Measurements from ENCODE around the gene MCTP1. TPM values are rescaled to one million over a fixed set of nuclear protein-coding genes. Genes with fewer than 3 reads are reported as not detected.
"Not testable (repeated sequence)": the region's sequence is repeated elsewhere in the genome, so short reads cannot be mapped to it uniquely, and the experiment has no call there.

Gene MCTP1
- total RNA-seq, 1 donor from 2014 or later: 35.8 TPM

GRCh38 chr5:94870511-94871183 is 414.2 kb downstream of the MCTP1 start:
- no peak for DNase-seq (ENCODE audit: low spot score)

- DNase-seq (ENCODE audit: low spot score): no peak
Measured at GRCh38 chr5:94869921-94870320, 415.0 kb downstream of the MCTP1 start.

GRCh38 chr5:94863951-94864350 is 420.9 kb downstream of the MCTP1 start:
- DNase-seq (ENCODE audit: low spot score): no peak

DNA sequence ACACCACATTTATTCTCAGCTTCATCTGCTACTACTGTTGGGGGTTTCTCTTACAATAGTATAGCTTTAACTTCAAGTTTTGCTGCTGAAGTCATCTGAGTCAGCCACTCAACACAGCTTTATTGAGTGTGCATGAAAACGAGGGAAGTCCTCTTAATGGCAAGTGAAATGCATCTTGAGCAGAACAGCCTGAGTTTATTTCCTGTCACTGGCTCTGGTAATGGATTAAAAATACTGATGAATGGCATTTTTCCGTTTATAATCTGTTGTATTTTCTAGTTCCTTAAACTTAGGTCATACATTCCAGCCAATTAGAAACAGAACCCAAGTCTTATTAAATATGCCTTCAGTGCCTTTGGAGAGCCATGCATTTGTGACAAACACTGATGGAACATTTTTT is 427.8 kb downstream of the MCTP1 start:
- DNase-seq (ENCODE audit: low spot score): no peak

DNA sequence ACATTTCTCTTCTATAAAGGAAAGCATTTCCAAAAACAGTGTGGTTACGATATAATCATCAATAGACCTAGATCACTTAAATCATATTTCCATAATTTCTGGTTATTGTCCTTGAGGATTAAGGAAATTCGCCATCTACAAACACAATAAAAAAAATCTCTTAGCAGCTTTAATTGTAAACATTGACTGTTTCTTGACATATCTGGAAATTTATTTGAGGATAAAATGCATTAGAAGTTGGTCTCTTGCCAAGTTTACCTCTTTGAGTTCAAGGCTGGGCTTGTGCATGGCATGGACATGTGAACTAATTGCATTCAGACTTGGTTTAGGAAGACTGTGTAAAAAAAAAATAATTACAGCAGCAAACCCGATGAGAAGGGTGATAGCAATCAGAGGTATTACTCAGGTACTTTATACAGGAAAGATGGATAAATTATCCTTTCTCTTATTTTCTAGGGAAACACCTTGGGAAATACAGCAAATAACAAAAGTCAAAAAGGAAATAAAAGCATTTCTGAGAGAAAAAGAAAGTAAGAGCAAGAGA is 428.6 kb downstream of the MCTP1 start:
- DNase-seq (ENCODE audit: low spot score): no peak

- DNase-seq (ENCODE audit: low spot score): no peak
Measured at GRCh38 chr5:94855543-94855942, 429.4 kb downstream of the MCTP1 start.

DNA sequence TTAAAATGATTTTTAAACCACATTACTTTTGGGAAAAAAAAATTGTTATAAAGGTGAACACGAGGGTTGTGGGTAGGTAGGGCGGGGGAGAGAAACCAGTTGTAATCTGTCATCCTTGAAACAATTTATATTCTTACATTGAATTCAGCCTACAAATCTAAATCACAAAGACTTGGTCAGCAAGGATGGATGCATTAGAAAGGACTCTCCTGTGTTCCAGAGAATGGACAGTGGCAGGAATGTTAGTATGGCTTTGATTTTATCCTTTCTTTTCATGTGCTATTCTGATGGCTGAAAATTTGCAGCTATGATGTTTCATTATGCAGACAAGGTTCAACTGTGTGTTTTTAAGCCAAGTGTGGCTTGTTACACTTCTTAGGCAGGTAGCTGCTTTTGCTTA is 431.8 kb downstream of the MCTP1 start:
- DNase-seq (ENCODE audit: low spot score): no peak

GRCh38 chr5:94850960-94851359 is 433.9 kb downstream of the MCTP1 start:
- no peak for DNase-seq (ENCODE audit: low spot score)

DNA sequence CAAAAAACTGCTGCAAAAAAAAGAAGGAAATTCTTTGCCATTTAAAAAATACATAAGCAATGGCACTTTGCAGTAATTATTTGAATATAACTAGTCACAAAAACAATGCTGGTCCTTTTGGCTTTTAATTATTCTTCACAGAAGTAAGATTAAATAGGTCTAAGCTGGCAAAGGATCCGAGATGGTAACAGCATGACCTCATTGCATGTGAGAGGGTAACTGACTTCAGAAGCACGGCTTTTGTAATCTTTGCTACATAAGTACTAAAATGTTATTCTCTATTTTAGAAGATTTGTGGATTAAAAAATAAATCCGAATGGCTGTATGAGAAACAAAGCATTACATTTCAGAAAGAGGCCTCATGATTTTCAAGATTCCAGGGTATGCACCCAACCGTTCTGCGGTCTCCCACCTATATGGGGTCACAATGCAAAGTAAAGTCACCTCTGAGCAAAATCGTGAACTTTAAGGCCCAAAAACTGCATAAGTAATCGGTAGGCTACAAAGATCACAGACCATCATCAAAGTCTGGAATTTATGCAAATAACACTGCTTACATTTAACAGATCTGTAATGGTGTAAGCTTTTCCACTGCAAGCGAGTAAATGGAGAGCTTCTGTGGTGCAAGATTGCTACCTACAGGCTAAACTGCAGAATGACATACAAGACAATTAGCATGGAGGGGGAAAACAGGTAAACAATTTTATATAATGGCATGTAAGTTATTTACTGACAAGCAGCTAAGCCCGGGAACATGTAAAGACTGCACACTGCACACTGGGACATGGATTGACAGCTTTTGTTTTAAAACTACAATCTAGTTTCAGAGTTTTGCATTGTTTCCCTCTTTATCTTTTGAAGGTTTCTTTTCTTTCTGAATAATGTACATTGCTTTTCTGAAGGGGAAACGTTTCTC is 434.8 kb downstream of the MCTP1 start:
- DNase-seq (ENCODE audit: low spot score): no peak

- no peak for DNase-seq (ENCODE audit: low spot score)
Measured at GRCh38 chr5:94849324-94849723, 435.6 kb downstream of the MCTP1 start.

DNA sequence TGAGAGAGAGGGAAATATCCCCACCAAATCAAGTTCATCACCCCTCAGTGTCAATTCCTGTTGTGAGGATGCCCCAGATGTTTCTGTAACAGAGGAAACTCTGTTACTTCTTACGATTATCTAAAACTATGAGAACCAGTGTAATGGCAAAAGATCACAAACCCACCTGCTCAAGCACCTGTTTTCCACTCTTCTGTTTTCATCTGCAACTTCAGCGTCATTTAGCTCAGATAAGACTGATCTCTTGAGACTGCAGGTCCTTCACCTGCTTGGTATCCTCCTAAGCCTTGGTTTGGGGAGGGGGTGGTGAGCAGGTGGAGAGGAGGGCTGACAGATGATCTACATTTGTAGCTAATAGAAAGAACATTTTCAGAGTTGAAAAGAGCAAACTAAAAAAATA is 437.2 kb downstream of the MCTP1 start:
- no peak for DNase-seq (ENCODE audit: low spot score)

- no peak for DNase-seq (ENCODE audit: low spot score)
Measured at GRCh38 chr5:94847019-94847418, 437.9 kb downstream of the MCTP1 start.

DNA sequence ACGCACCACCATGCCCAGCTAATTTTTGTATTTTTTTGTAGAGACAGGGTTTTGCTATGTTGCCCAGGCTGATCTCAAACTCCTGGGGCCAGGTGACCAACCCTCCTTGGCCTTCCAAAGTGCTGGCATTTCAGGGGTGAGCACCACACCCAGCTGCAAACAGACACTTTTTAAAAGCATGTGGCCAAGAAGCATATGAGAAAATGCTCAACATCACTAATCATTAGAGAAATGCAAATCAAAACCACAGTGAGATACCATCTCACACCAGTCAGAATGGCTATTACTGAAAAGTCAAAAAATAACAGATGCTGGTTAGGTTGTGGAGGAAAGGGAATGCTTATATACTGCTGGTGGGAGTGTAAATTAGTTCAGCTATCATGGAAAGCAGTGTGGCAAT is 439.2 kb downstream of the MCTP1 start:
- not testable (repeated sequence) for DNase-seq (ENCODE audit: low spot score)

- DNase-seq (ENCODE audit: low spot score): no peak
Measured at GRCh38 chr5:94841598-94842322, 443.1 kb downstream of the MCTP1 start.

GRCh38 chr5:94833851-94834250 is 451.0 kb downstream of the MCTP1 start:
- DNase-seq (ENCODE audit: low spot score): no peak

DNA sequence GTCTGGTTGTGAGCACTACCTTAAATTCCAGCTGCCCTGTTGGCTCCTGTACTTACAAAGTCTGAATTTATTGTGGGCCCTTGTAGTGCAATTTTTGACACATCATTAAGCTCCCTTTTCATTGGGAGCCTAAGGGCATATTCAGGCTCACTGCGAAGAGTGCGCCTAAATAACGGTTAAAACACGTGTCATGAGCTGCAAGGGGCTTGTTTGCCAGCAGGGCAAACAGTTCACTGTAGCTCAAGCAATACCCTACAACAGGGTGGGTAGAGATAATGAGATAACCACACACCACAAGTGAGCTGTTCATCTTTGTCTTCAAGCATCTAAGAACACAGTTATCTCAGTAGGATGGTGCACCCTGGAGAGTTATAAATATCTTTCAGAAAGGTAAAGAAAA is 452.2 kb downstream of the MCTP1 start:
- no peak for DNase-seq (ENCODE audit: low spot score)

DNA sequence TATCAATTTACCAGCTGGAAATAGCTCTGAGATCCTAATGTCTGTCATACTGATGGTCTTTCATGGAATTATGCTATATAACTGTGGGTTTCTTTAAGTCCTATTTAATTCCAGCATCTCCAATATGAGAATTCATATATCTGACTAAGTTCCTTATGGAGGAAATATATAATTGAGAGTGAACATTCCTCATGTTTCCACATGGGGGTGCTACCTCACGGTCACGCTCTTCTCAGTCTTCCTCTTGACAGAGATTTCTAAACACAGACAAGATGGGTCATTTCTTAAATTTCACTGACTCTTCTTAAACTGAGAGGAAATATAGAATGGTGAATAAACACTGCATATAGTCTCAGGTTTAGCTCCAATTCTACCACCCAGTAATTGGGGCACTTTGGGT is 454.4 kb downstream of the MCTP1 start:
- no peak for DNase-seq (ENCODE audit: low spot score)

- DNase-seq (ENCODE audit: low spot score): not testable (repeated sequence)
Measured at GRCh38 chr5:94828222-94828621, 456.7 kb downstream of the MCTP1 start.

DNA sequence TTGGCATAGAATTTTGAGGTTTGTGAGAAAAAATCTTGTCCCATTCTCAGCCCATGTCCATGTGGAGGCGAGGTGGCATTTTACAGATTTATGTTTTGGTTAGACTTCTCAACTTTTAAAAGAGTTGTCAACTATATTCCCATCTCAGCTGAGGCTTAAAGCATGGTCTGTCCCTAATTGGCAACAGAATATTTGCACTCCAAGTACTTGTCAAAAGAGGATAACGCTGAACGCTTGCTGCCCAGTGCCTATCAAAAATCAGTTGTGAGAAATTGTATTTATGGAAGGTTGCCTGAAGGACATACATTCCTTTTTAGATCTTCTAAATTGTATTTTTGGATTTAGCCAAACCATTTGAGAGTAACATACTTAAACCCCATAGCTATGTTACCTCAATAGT is 464.4 kb downstream of the MCTP1 start:
- DNase-seq (ENCODE audit: low spot score): no peak

GRCh38 chr5:94818904-94819303 is 466.0 kb downstream of the MCTP1 start:
- no peak for DNase-seq (ENCODE audit: low spot score)

DNA sequence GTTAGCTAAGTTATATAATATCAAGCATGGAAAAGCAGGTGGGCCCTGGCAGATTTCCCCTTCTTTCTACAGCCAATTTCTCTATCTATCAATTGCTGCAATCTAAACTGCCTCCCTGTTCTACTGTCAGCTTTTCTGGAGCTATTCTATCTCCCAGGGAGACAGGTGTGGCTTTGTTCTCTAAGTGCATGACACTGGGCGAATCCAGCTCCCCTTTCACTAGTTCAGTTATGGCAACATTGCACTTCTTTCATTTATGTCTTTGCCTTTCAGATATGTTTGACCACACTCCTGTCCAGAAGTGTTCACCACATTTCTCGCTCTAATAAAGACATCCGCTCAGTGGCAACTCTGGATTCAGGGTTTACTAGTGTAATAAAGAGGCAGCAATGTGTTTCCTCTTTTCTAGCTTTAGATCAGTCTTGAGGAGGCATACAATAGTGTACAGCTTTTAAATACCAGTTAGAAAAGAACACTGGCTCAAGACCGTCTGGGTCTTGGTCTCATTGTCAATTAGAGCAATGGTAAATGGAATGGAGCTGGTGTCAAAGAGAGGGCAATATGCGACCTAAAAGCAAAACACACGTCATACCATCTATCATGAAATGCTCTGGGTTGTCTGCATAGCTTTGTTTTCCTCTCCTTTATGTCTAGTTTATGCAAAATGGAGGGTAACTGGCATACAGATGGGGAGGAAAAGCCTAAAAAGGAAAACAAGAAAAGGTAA is 469.4 kb downstream of the MCTP1 start:
- no peak for DNase-seq (ENCODE audit: low spot score)

DNA sequence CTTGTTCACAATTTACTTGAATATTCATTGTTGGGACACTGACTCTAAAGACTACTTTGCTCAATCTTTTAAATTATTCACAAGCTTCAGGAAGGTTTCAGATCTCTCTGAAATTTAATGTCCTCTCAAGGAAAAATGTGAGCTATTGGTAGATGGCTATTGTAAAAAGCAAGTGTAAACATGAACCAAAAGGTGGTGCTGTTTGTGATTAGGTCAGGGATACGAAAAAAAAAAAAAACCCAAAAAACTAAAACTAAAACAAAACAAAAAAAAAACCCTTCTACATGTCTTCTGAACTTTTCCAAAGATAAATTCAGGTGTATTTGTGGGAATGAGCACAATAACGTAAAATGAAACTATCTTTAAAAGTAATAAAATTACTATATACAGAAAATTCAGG is 472.7 kb downstream of the MCTP1 start:
- DNase-seq (ENCODE audit: low spot score): no peak

All from ureter (tissue), 1 donor.